CMK (cell line): ENCODE data around the gene SNRPN.
"Not testable (repeated sequence)": the region's sequence is repeated elsewhere in the genome, so short reads cannot be mapped to it uniquely, and the experiment has no call there.

Source experiments
- DNase-seq: peaks from one replicate; pipeline ENCODE4 v3.0.0-alpha.2; 2010; ENCODE audit warnings: low read depth

Gene SNRPN

DNA sequence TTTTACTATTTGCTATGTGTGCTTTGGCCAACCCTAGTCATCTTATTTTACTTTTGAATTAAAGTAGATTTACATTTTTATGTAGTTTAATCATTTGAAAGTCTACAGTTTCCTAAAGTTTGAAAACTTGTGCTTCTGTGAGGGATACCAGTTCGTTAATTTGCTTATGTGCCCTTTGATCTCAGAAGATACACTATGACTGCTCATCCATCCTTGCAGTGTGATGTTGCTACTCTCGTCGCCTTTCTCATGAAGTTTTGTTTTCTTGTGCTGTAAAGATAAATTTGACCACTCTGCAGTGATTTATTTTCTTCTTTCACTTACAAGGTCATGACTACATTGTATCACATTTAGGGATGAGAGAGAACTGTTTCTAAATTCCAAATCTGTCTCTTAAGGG, 16.3 kb downstream of the SNRPN start:
- DNase-seq = no peak

GRCh38 chr15:24971772-24972171, 17.0 kb downstream of the SNRPN start:
- DNase-seq = no peak

DNA sequence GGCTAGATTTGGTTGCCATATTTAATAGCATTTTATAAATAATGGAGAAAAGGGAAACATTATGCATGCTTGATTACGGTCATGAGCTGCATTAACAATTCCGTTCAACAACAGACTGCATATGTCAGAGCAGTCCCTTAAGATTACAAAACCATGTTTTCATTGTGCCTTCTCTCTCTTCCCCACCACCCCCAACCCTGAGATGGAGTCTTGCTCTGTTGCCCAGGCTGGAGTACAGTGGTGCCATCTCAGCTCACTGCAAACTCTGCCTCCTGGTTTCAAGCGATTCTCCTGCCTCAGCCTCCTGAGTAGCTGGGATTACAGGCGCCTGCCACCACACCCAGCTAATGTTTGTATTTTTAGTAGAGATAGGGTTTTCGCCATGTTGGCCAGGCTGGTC, 17.9 kb downstream of the SNRPN start:
- DNase-seq = not testable (repeated sequence)

DNA sequence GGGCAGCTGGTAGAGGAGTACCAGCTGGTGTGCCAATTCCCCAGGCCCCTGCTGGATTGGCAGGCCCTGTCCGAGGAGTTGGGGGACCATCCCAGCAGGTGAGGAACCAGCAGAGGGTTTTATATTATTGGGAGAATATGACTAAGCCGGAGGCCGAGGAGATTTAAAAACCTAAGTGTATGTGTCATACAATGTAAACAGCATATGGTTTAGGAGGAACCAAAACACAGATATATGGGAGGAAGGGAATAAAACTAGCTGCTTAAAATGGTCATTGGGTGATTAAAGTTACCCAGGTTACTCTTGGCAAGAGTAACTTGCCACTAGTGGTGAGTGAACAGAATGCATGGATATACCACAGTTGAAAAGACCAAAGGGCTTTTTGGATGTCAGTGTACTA, 22.1 kb downstream of the SNRPN start:
- DNase-seq = no peak

- DNase-seq = no peak
These were observed 22.9 kb downstream of the SNRPN start for GRCh38 chr15:24977686-24978085.

DNA sequence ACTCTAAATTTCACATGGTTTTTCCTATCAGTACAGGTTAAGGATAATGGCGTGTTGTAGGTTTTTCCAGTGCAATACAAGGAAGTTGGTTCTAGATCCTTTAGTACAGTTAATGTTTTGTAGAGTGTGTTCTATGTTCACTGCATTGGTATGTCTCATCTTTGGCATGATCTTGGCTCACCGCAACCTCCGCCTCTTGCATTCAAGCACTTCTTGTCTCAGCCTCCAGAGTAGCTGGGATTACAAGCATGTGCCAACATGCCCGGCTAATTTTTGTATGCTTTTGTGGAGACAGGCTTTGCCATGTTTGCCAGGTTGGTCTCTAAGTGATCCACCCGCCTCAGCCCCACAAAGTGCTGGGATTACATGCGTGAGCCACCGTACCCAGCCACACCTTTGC, 30.4 kb downstream of the SNRPN start:
- DNase-seq = no peak

GRCh38 chr15:24986653-24987052, 31.9 kb downstream of the SNRPN start:
- DNase-seq = no peak

DNA sequence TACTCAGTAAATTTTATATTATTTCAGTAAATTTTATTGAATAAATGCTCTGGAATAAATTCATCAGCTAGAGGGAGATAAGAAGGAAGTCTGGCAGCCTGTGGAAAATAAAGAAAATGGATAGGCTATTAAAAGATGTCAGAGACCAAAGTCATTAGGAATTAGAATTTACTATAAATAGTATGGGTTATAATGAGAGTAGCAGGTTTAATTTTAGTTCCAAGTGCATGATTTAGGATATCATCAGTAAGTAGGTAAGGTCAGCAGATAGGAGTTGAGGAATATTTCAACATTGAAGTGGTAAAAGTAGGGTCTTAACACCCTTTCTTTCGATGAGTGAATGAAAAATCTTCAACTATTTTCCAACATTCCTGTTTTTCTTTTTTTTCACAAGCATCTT, 64.6 kb downstream of the SNRPN start:
- DNase-seq = no peak

- DNase-seq = no peak
These were observed 67.4 kb downstream of the SNRPN start for GRCh38 chr15:25022233-25022632.
